HepG2 (cell line): ENCODE measurements around the gene SOCS3. TPM values are rescaled to one million over a fixed set of nuclear protein-coding genes. Genes with fewer than 3 reads are reported as not detected.

Experiments
- ATAC-seq: fragments of 200-7000 bp; cut with Tn5 transposase; 3 replicates; pipeline ENCODE4 v1.9.1; 2020; ENCODE audit warnings: mild to moderate bottlenecking, moderate library complexity
- BruUV-seq: library from RNA; stranded (reverse); fragments of 400-500 nt; replicated peaks from 2 replicates; lab custom pipeline; 2021; lab: Mats Ljungman, UMichigan
- CTCF ChIA-PET: fragments of 300-600 bp; formaldehyde crosslinking; extraction: SDS; loops from one replicate; lab custom pipeline; 2021; ENCODE audit warnings: low total read pairs, inconsistent platforms, low intra/inter-chr PET ratio; lab: Yijun Ruan, JAX
- POLR2A ChIA-PET: fragments of 350-600 bp; sonication (Branson Sonifier 250); formaldehyde crosslinking; loops from one replicate; lab custom pipeline; 2020; ENCODE audit warnings: antibody characterized with exemption, inconsistent platforms; lab: Yijun Ruan, JAX
- DNase-seq: peaks from one replicate; pipeline ENCODE4 v3.0.0-alpha.2; 2015; ENCODE audit warnings: low spot score
- FAIRE-seq: peaks from 3 replicates; lab custom pipeline; 2011; peaks lifted over from hg19 to GRCh38; lab: Jason Lieb, UNC
- H2AFZ ChIP-seq: one replicate; pipeline ENCODE4 v1.6.1; 2011; ENCODE audit warnings: low read length, inconsistent platforms
- H3K27ac ChIP-seq: fragments of 300-600 bp; 3 replicates; pipeline ENCODE4 v1.8.0; 2011; ENCODE audit warnings: mixed run types, mild to moderate bottlenecking, mixed read lengths, low read length, inconsistent platforms; ENCODE audit not compliant: insufficient read depth; ENCODE audit errors: extremely low read length
- H3K27me3 ChIP-seq, 2 experiments: fragments of 200-600 bp in 1 of 2; 2 replicates in 1 of 2; 3 replicates in 1 of 2; pipeline versions ENCODE4 v1.6.0 to v1.8.0; 2011; ENCODE audit warnings: low read length in 2 of 2, mild to moderate bottlenecking in 2 of 2, moderate library complexity in 2 of 2, inconsistent platforms in 1 of 2; ENCODE audit not compliant: insufficient read depth in 2 of 2, control insufficient read depth in 1 of 2
- H3K36me3 ChIP-seq, 2 experiments: fragments of 200-600 bp in 1 of 2; replicated peaks in 1 of 2; 2 replicates in 1 of 2; 3 replicates in 1 of 2; pipeline versions ENCODE4 v1.5.1 to v1.8.0; 2011; ENCODE audit warnings: low read length in 2 of 2, inconsistent platforms in 1 of 2; ENCODE audit not compliant: insufficient read depth in 2 of 2, control insufficient read depth in 1 of 2
- H3K4me1 ChIP-seq: 2 replicates; pipeline ENCODE4 v1.5.1; 2012; ENCODE audit warnings: low read length, inconsistent platforms; ENCODE audit not compliant: insufficient read depth
- H3K4me2 ChIP-seq: 2 replicates; pipeline ENCODE4 v1.6.0; 2011; ENCODE audit warnings: low read depth, low read length, inconsistent platforms
- H3K4me3 ChIP-seq, 3 experiments: fragments of 200-600 bp in 1 of 3; sonication (generic), shearing (Covaris generic) in 1 of 3; replicated peaks in 1 of 3; 2 replicates each; pipeline ENCODE4 v1.5.1; 2011 to 2016; ENCODE audit warnings: low read length in 3 of 3, inconsistent platforms in 2 of 3, low read depth in 2 of 3, mild to moderate bottlenecking in 2 of 3, control low read depth in 1 of 3, mixed read lengths in 1 of 3; ENCODE audit not compliant: insufficient read depth in 1 of 3
- H3K79me2 ChIP-seq: one replicate; pipeline ENCODE4 v1.6.1; 2011; ENCODE audit warnings: low read length, inconsistent platforms; ENCODE audit not compliant: insufficient read depth
- H3K9ac ChIP-seq: 2 replicates; pipeline ENCODE4 v1.6.0; 2011; ENCODE audit warnings: mild to moderate bottlenecking, low read depth, low read length, inconsistent platforms; ENCODE audit not compliant: insufficient read depth
- H3K9me3 ChIP-seq: 2 replicates; pipeline ENCODE4 v1.5.1; 2012; ENCODE audit warnings: mild to moderate bottlenecking, low read length
- H4K20me1 ChIP-seq: 2 replicates; pipeline ENCODE4 v1.6.0; 2011; ENCODE audit warnings: inconsistent platforms, mild to moderate bottlenecking, low read length, moderate library complexity; ENCODE audit not compliant: insufficient read depth
- DNMT3B ChIP-seq: conservative IDR thresholded peaks from 2 replicates; pipeline ENCODE4 v1.6.1; 2016; ENCODE audit warnings: missing biosample characterization, control low read depth
- FOXO4 ChIP-seq: sonication (generic); formaldehyde crosslinking; conservative IDR thresholded peaks from 2 replicates; pipeline ENCODE4 v1.8.1; 2023; ENCODE audit warnings: missing genetic modification reagents
- HNRNPH1 ChIP-seq: fragments of 200-400 bp; formaldehyde crosslinking; optimal IDR thresholded peaks from 2 replicates; pipeline ENCODE3; 2017; ENCODE audit warnings: mild to moderate bottlenecking, low read depth, low read length
- MTF2 ChIP-seq: sonication (generic); formaldehyde crosslinking; IDR thresholded peaks from 2 replicates; pipeline ENCODE4 v1.5.0; 2020; ENCODE audit warnings: missing genetic modification reagents, borderline replicate concordance
- SALL1 ChIP-seq: sonication (generic); formaldehyde crosslinking; IDR thresholded peaks from 2 replicates; pipeline ENCODE4 v1.8.0; 2022; ENCODE audit warnings: mild to moderate bottlenecking, missing genetic modification reagents
- WGBS: methylation state at CpG from one replicate; pipeline ENCODE4 v1.1.6; 2017; ENCODE audit warnings: low lambda C conversion rate; 5-methylcytosine and 5-hydroxymethylcytosine counted together
- in situ Hi-C: cut with HindIII; loops from 2 replicates; pipeline ENCODE4 v1.10.0; 2017; ENCODE audit warnings: low pct_unique_long_range_greater_than_20kb; ENCODE audit not compliant: extremely low pct_ligation_motif_present
- intact Hi-C: fragments of 100-400 bp; cut with micrococcal nuclease; formaldehyde crosslinking; loops from one replicate; pipeline ENCODE4 v1.10.0; 2022; ENCODE audit not compliant: unreplicated experiment
- polyA plus RNA-seq, 8 experiments: library from polyadenylated mRNA; depleted of rRNA in 3 of 8; stranded (reverse) in 7 of 8; unstranded in 1 of 8; fragments of >200 nt; fragmentation: Illumina TruSeq in 4 of 8; extraction: Trizol in 4 of 8; gene quantifications; 2 replicates each; pipeline versions ENCODE4 v1.2.1 to v1.2.3, GENCODE V29; 2011 to 2016; ENCODE audit warnings: low read depth in 4 of 8, missing spikeins in 1 of 8, mixed read lengths in 1 of 8; ENCODE audit not compliant: insufficient read depth in 1 of 8
- total RNA-seq, 5 experiments: library from RNA; depleted of rRNA; stranded (reverse); fragments of >200 nt; fragmentation: Illumina TruSeq; extraction: Trizol; gene quantifications; 2 replicates each; pipeline ENCODE4 v1.2.3, GENCODE V29; 2016; ENCODE audit warnings: low read depth in 1 of 5
- TF ChIP-seq, protein P1 (sequence below): sonication (generic); formaldehyde crosslinking; IDR thresholded peaks from 2 replicates; pipeline ENCODE4 v1.9.0; 2021; ENCODE audit warnings: missing genetic modification reagents, borderline replicate concordance
- TF ChIP-seq, protein P2 (sequence below): sonication (generic); formaldehyde crosslinking; IDR thresholded peaks from 2 replicates; pipeline ENCODE4 v1.4.0; 2020; ENCODE audit warnings: missing genetic modification reagents, mild to moderate bottlenecking, borderline replicate concordance

Gene SOCS3
- total and polyA plus RNA-seq, 2 of the 13 experiments (the other 11 are each of a cell fraction or from before 2014, with no cell fraction given) = 0.77 to 2.4 TPM

DNA sequence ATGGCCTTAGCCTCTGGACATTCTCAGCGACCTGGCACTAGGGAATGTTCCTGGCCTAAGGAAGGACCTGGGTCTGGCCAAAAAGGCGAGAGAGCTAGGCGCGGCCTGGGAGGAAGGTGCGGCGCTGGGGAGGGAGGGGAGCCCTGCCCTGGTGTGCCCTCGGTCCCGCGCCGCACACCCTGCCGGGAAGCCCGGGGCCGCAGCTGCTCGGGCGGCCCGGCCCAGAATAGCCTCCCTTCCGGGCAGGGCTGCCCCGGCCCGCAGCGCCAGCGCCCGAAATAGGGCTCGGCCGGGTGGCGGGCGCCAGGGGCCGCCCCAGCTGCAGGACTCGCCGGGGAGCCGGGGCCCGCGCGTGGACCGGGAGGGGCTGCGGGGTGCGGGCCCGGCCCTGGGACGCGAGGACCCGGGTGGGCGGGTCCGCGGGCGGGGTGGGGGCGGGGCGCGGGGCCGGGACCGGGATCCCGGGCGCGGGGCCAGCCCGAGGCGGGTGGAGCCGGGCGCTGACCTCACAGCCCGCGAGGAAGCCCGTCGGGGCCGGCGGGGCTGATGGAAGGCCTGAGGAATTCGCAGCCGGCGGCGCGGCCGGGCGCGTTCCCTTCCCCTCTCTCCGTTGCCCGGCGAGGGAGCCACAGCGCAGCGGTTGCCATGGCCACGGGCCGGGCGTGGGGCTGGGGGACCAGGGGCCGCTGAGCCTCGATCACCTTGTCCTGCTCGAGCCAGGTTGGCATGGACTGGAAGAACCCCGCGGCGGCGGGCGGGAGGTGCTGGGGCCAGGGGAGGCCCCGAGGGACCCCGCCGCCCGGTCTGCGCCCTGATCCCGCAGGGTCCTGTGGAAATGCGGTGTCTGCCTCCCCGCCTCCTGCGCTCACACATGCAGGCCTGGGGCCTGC lies 18.1 kb downstream of the SOCS3 start (continued):
- TF ChIP-seq MTF2 (CRISPR knock-in tag) (peak; percentile 96; the same call in 1 of the 2 replicates), HNRNPH1 (no peak)

DNA sequence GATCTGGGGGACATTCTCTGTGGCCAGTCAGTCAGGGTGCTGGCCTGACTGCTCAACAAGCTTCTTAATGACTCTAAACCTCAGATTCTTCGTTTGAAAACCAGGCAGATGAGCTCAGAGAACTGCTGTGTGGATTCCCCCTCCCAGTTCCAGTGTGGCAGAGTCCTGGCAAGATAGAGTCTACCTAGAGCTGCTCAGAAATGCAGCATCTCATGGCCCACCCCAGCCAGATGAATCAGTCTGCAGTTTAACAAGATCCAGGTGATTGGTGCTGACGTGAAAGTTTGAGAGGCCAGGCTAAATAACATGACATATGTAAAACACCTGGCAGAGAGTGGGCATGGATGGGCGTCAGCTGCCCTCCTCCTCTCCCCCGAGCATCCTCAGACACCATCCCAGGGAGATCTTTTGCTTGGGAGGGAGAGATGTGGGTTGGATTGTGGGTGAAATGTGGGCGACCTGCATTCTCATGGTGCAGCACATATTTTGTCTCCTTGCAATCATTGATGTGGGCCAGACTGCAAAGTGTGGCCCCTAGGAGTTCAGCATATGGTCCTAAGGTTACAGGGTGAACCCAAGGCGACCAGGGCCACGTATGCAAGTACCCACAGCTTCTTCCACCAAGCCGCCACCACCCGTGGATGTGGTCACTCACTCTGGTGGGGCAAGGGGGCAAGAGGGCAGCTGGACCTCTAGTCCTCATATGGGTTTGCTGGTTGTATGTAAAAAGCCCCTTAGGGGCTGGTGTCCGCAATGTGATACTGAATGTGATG lies 19.5 kb downstream of the SOCS3 start:
- Histone ChIP-seq H3K4me2 (no peak overlapping the region), H2AFZ (no peak overlapping the region), H3K4me3 (no peak overlapping the region), H3K9ac (no peak overlapping the region), H3K27me3 (peaks cover 26 to 81% of the 10 kb centered on the region in 2 experiments), H3K79me2 (no peaks in the 10 kb centered on the region), H3K4me1 (peaks cover 18% of the 10 kb centered on the region), H3K36me3 (no peaks in the 10 kb centered on the region), H4K20me1 (no peaks in the 10 kb centered on the region; the same call in 1 of the 2 replicates), H3K9me3 (no peaks in the 10 kb centered on the region), H3K27ac (no peak overlapping the region)
- ChIA-PET CTCF (no interaction called here), POLR2A (no interaction called here)
- intact Hi-C loops (no loop called here), in situ Hi-C loops (no loop called here)
- DNase-seq (no peak), ATAC-seq (no peak), FAIRE-seq (no peak)
- TF ChIP-seq, protein P1, sequence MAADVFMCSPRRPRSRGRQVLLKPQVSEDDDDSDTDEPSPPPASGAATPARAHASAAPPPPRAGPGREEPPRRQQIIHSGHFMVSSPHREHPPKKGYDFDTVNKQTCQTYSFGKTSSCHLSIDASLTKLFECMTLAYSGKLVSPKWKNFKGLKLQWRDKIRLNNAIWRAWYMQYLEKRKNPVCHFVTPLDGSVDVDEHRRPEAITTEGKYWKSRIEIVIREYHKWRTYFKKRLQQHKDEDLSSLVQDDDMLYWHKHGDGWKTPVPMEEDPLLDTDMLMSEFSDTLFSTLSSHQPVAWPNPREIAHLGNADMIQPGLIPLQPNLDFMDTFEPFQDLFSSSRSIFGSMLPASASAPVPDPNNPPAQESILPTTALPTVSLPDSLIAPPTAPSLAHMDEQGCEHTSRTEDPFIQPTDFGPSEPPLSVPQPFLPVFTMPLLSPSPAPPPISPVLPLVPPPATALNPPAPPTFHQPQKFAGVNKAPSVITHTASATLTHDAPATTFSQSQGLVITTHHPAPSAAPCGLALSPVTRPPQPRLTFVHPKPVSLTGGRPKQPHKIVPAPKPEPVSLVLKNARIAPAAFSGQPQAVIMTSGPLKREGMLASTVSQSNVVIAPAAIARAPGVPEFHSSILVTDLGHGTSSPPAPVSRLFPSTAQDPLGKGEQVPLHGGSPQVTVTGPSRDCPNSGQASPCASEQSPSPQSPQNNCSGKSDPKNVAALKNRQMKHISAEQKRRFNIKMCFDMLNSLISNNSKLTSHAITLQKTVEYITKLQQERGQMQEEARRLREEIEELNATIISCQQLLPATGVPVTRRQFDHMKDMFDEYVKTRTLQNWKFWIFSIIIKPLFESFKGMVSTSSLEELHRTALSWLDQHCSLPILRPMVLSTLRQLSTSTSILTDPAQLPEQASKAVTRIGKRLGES (CRISPR knock-in tag) = no peak
- TF ChIP-seq DNMT3B (CRISPR knock-in tag) = no peak
- TF ChIP-seq, protein P2, sequence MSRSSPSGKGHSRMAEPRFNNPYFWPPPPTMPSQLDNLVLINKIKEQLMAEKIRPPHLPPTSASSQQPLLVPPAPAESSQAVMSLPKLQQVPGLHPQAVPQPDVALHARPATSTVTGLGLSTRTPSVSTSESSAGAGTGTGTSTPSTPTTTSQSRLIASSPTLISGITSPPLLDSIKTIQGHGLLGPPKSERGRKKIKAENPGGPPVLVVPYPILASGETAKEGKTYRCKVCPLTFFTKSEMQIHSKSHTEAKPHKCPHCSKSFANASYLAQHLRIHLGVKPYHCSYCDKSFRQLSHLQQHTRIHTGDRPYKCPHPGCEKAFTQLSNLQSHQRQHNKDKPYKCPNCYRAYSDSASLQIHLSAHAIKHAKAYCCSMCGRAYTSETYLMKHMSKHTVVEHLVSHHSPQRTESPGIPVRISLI (CRISPR knock-in tag) = no peak
- TF ChIP-seq SALL1 (CRISPR knock-in tag) = 0 out of 2 replicates have a peak, but pooled peaks have one; percentile 11
- TF ChIP-seq FOXO4 = no peak
- BruUV-seq = no TSS peak
- WGBS = 26% methylated on average over 10 of the region's 10 CpGs
